T-cell (primary cell): ENCODE results near the gene SPATA31D4. TPM values are rescaled to one million over a fixed set of nuclear protein-coding genes. Genes with fewer than 3 reads are reported as not detected.

Experiments
- total RNA-seq, 35 experiments: library from RNA in 6 of 35; stranded (reverse) in 6 of 35; fragments of 120-200 nt in 1 of 35; gene quantifications; one replicate each; pipeline versions ENCODE4 v1.2.1 to v1.2.4 and lab custom pipeline; 2013 to 2026

SPATA31D4 gene
- total RNA-seq, 5 donors from 2014 or later (not counting 1 experiment from before 2014, with no cell fraction given), result not detected

Other genes with a start within 250 kb of the SPATA31D4 start
- 1 to 10 TPM; 1.3 to 3.5 (median 2.8) TPM for gene TLE1, start 238.9 kb upstream of the SPATA31D4 start, total RNA-seq
- not detected for gene SPATA31D3, start 15.1 kb downstream of the SPATA31D4 start, total RNA-seq
- gene SPATA31D1, start 60.3 kb downstream of the SPATA31D4 start, total RNA-seq, result not detected